Measurements from ENCODE around the gene BAAT. TPM values are rescaled to one million over a fixed set of nuclear protein-coding genes. Genes with fewer than 3 reads are reported as not detected.

BAAT gene
- total RNA-seq, 4 donors from 2014 or later = not detected

DNA sequence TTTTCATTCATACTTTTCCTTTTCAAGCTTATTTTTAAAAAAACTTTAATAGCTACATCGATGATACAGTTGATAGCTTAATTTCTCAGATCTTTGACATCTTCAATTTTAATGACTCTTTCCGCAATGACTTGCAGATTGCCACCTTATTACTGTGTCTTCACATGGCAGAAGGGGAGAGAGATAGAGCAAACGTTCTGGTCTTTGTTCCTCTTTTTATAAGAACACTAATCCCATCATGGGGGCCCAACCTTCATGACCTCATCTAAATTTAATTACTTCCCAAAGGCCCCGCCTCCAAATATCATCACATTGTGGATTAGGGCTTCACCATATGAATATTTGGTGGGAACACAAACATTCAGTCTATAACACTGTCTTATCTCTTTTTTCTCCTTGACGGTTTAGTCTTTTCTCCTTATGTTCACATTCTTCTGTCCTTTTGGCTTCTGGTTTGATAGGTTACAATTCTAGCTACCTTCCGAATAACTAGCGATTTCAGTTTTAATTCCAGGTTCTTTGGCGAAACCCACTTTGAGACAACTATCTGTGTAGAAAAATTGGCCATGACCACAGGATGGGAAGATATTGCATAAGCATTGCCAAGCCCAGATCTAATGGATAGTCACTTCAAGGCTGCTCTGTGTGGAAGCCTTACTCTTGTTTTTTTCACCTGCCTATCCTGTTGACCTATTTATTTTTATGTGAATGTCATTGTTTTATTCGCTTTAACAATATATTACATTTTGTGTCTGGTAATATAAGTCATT lies 18.9 kb upstream of the BAAT start:
- no peaks in the 10 kb centered on the region for H3K36me3 ChIP-seq
- DNase-seq = no peak
- intact Hi-C loops (cut with DNase I; ENCODE audit: low total_unique reads) = no loop called here

DNA sequence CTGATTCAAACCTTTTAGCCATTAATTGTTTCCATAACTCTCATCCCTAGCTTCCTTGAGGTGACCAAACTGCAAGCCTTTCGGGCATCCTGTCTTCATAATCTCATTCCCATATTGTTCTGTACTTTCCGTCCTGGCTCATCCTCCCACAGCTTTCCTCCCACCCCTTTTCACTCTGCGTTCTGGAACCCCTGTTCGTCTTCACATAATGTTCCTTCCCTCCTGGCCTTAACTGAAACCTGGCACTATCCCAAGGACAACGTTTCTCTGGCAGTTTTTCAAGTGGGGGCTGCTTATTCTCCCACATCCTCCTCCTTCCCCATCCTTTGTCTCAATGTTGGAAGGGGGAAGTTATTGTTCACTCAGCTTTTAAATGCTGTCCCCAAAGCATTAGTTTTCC lies 15.3 kb upstream of the BAAT start:
- no peaks in the 10 kb centered on the region for H3K36me3 ChIP-seq
- no peaks in the 10 kb centered on the region for H3K4me1 ChIP-seq
- intact Hi-C loops (cut with DNase I; ENCODE audit: low total_unique reads) = no loop called here
- H3K27ac ChIP-seq = peak overlapping the region in 1 of 2 donors; percentile 75
- peaks cover 0 to 34% of the 10 kb centered on the region in 2 donors for H3K9me3 ChIP-seq
- TF ChIP-seq, protein P1, sequence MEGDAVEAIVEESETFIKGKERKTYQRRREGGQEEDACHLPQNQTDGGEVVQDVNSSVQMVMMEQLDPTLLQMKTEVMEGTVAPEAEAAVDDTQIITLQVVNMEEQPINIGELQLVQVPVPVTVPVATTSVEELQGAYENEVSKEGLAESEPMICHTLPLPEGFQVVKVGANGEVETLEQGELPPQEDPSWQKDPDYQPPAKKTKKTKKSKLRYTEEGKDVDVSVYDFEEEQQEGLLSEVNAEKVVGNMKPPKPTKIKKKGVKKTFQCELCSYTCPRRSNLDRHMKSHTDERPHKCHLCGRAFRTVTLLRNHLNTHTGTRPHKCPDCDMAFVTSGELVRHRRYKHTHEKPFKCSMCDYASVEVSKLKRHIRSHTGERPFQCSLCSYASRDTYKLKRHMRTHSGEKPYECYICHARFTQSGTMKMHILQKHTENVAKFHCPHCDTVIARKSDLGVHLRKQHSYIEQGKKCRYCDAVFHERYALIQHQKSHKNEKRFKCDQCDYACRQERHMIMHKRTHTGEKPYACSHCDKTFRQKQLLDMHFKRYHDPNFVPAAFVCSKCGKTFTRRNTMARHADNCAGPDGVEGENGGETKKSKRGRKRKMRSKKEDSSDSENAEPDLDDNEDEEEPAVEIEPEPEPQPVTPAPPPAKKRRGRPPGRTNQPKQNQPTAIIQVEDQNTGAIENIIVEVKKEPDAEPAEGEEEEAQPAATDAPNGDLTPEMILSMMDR (IDR thresholded peaks at IDR 0.05) = no peak
- no peak for TF ChIP-seq POLR2A (IDR thresholded peaks at IDR 0.05)
- no peaks in the 10 kb centered on the region for H3K27me3 ChIP-seq
- DNase-seq = no peak
- peak overlapping the region in 1 of 2 donors; percentile 68 for H3K4me3 ChIP-seq

More for the DNA sequence above, 18.9 kb upstream of the BAAT start:
- Histone ChIP-seq H3K4me3 (no peak overlapping the region), H3K9me3 (peaks cover 5 to 68% of the 10 kb centered on the region in 2 donors), H3K27me3 (no peaks in the 10 kb centered on the region), H3K4me1 (no peaks in the 10 kb centered on the region), H3K27ac (no peak overlapping the region)
- TF ChIP-seq POLR2A (IDR thresholded peaks at IDR 0.05) = no peak
- TF ChIP-seq, protein P1 (IDR thresholded peaks at IDR 0.05) = no peak

DNA sequence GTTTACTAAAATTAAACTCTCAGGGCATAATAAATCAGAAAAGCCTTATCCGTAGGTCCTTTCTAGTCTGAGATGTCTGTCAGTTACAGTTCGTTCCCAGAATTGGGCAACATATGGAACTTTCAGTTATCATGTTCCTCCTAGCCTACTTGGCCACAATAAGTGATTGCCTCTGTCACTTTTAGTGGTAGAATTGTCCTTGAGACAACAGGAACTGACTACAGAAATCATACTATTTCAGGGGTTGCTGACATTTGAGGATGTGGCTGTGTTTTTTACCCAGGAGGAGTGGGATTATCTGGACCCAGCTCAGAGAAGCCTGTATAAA lies 14.8 kb upstream of the BAAT start:
- H3K27me3 ChIP-seq = no peaks in the 10 kb centered on the region
- intact Hi-C loops (cut with DNase I; ENCODE audit: low total_unique reads) = no loop called here
- no peak for TF ChIP-seq POLR2A (IDR thresholded peaks at IDR 0.05)
- TF ChIP-seq, protein P1 (IDR thresholded peaks at IDR 0.05) = no peak
- peak overlapping the region; percentile 63 to 68 for H3K4me3 ChIP-seq
- DNase-seq = no peak
- no peaks in the 10 kb centered on the region for H3K36me3 ChIP-seq
- H3K4me1 ChIP-seq = no peaks in the 10 kb centered on the region
- H3K9me3 ChIP-seq = peaks cover 0 to 32% of the 10 kb centered on the region in 2 donors
- H3K27ac ChIP-seq = peak overlapping the region; percentile 75 to 88

DNA sequence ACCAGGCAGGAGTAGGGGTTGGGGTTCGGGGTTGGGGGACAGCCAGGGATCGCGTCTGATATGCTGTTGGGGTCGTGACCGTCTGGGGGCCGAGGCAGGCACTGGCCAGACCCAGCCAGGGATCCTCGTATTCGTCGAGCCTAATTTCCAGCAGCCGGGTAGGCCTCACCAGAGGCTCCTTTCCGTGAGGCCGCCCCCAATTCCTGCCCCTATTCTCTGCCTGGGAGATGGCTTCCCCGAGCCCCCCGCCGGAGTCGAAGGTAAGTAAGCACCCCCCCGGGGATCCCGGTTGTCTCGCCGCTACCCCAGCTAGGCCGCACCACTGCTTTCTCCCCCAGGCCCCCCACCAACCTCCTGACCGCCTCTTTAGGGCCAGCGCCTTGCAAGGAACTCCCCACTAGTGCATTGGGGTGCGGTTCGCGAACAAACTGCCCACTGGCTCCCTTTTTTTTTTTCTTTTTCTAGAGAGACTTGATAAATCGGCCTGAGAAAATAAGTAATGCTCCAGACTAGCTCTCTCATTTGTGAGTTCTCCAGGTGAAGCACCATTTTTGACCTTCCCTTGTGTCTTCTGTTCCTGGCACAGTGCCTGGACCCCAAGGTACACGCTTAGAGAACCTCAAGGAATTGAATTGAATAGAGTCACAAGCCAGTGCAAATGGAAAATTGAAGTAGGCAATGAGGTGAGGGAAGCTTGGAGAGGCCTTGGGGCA lies 14.3 kb upstream of the BAAT start:
- peak in 1 of 2 donors; percentile 28 for DNase-seq
- Histone ChIP-seq H3K4me1 (no peaks in the 10 kb centered on the region), H3K4me3 (peak overlapping the region; percentile 63 to 68), H3K9me3 (peaks cover 0 to 27% of the 10 kb centered on the region in 2 donors), H3K27ac (peak overlapping the region; percentile 75 to 88), H3K27me3 (no peaks in the 10 kb centered on the region), H3K36me3 (no peaks in the 10 kb centered on the region)
- TF ChIP-seq, protein P1 (IDR thresholded peaks at IDR 0.05) = no peak
- TF ChIP-seq POLR2A (IDR thresholded peaks at IDR 0.05) = no peak
- intact Hi-C loops (cut with DNase I; ENCODE audit: low total_unique reads) = no loop called here
